Endothelial cell of umbilical vein (primary cell): ENCODE results near the gene RIPOR3. TPM values are rescaled to one million over a fixed set of nuclear protein-coding genes. Genes with fewer than 3 reads are reported as not detected.

Experiments
- BruUV-seq: library from RNA; stranded (reverse); fragments of 400-500 nt; replicated peaks from 2 replicates; lab custom pipeline; 2021; lab: Mats Ljungman, UMichigan
- CTCF ChIA-PET: fragments of 300-600, 350-600 bp; sonication (Branson Sonifier 250); formaldehyde crosslinking; loops from one replicate; lab custom pipeline; 2021; ENCODE audit warnings: antibody characterized with exemption, inconsistent platforms; lab: Charles Lee
- POLR2A ChIA-PET: fragments of 300-600, 350-600 bp; sonication (Branson Sonifier 250); formaldehyde crosslinking; loops from one replicate; lab custom pipeline; 2021; ENCODE audit warnings: antibody characterized with exemption, inconsistent platforms; lab: Charles Lee
- DNase-seq: peaks from one replicate; pipeline ENCODE4 v3.0.0-alpha.2; 2011; ENCODE audit warnings: low read depth, low spot score
- FAIRE-seq: peaks from 2 replicates; lab custom pipeline; 2011; peaks lifted over from hg19 to GRCh38; lab: Jason Lieb, UNC
- H2AFZ ChIP-seq: 2 replicates; pipeline ENCODE4 v1.6.0; 2012; ENCODE audit warnings: low read depth, low read length, control low read depth, inconsistent platforms
- H3K27ac ChIP-seq: 2 replicates; pipeline ENCODE4 v1.5.1; 2011; ENCODE audit warnings: low read depth, mild to moderate bottlenecking, control low read depth, low read length, moderate library complexity; ENCODE audit not compliant: insufficient read depth
- H3K27me3 ChIP-seq, 2 experiments: 2 replicates each; pipeline versions ENCODE4 v1.6.0 to v1.6.1; 2011; ENCODE audit warnings: low read length in 2 of 2, mixed read lengths in 1 of 2; ENCODE audit not compliant: control insufficient read depth in 2 of 2, insufficient read depth in 2 of 2
- H3K36me3 ChIP-seq, 2 experiments: 2 replicates in 1 of 2; 3 replicates in 1 of 2; pipeline ENCODE4 v1.5.1; 2011; ENCODE audit warnings: low read length in 2 of 2, mild to moderate bottlenecking in 1 of 2, moderate library complexity in 1 of 2; ENCODE audit not compliant: control insufficient read depth in 2 of 2, insufficient read depth in 2 of 2; ENCODE audit errors: extremely low read depth in 1 of 2
- H3K4me1 ChIP-seq: 3 replicates; pipeline ENCODE4 v1.5.1; 2011; ENCODE audit warnings: mild to moderate bottlenecking, low read length; ENCODE audit not compliant: control insufficient read depth, insufficient read depth; ENCODE audit errors: extremely low read depth
- H3K4me2 ChIP-seq: 2 replicates; pipeline ENCODE4 v1.6.1; 2011; ENCODE audit warnings: low read length, control low read depth, mixed read lengths; ENCODE audit not compliant: insufficient read depth
- H3K4me3 ChIP-seq, 3 experiments: fragments of 200-600 bp in 1 of 3; sonication (generic), shearing (Covaris generic) in 1 of 3; replicated peaks in 1 of 3; 2 replicates each; pipeline ENCODE4 v1.5.1; 2011 to 2016; ENCODE audit warnings: control low read depth in 3 of 3, low read length in 3 of 3, mild to moderate bottlenecking in 2 of 3, inconsistent platforms in 1 of 3, low read depth in 1 of 3, moderate library complexity in 1 of 3; ENCODE audit not compliant: insufficient read depth in 1 of 3
- H3K79me2 ChIP-seq: 2 replicates; pipeline ENCODE4 v1.6.0; 2012; ENCODE audit warnings: low read length, inconsistent platforms; ENCODE audit not compliant: control insufficient read depth, insufficient read depth
- H3K9ac ChIP-seq: replicated peaks from 2 replicates; pipeline ENCODE3; 2011; ENCODE audit warnings: low read length, control low read depth; ENCODE audit not compliant: insufficient read depth; ENCODE audit errors: extremely low read depth
- H3K9me1 ChIP-seq: replicated peaks from 3 replicates; pipeline ENCODE4 v1.6.0; 2011; ENCODE audit warnings: mild to moderate bottlenecking, low read length; ENCODE audit not compliant: control insufficient read depth, insufficient read depth; ENCODE audit errors: extremely low read depth
- H3K9me3 ChIP-seq: replicated peaks from 2 replicates; pipeline ENCODE4 v1.5.1; 2012; ENCODE audit warnings: low read length, inconsistent platforms; ENCODE audit not compliant: control insufficient read depth, insufficient read depth
- H4K20me1 ChIP-seq: replicated peaks from 2 replicates; pipeline ENCODE3; 2011; ENCODE audit warnings: mild to moderate bottlenecking, low read length; ENCODE audit not compliant: control insufficient read depth, insufficient read depth; ENCODE audit errors: extremely low read depth
- CTCF ChIP-seq, 2 donors: IDR thresholded peaks; 1 replicate in 1 of 2; 2 replicates in 1 of 2; pipeline ENCODE4 v1.5.1; 2011; ENCODE audit warnings: low read length in 2 of 2, mild to moderate bottlenecking in 2 of 2, moderate library complexity in 2 of 2, control low read depth in 1 of 2, inconsistent platforms in 1 of 2, low read depth in 1 of 2; ENCODE audit not compliant: insufficient read depth in 1 of 2; ENCODE audit errors: extremely low read depth in 1 of 2
- EZH2 ChIP-seq: IDR thresholded peaks from 2 replicates; pipeline ENCODE4 v1.6.1; 2012; ENCODE audit warnings: borderline replicate concordance, low read depth, mild to moderate bottlenecking, moderate library complexity, low read length, inconsistent platforms; ENCODE audit not compliant: severe bottlenecking
- FOS ChIP-seq: IDR thresholded peaks from 2 replicates; pipeline ENCODE4 v1.6.1; 2011; ENCODE audit warnings: mild to moderate bottlenecking, low read length, moderate library complexity, borderline replicate concordance; ENCODE audit not compliant: insufficient read depth
- GATA2 ChIP-seq: IDR thresholded peaks from 2 replicates; pipeline ENCODE4 v1.7.0; 2011; ENCODE audit warnings: low read depth, mild to moderate bottlenecking, moderate library complexity, mixed read lengths, low read length; ENCODE audit not compliant: insufficient read length, insufficient read depth
- JUN ChIP-seq: IDR thresholded peaks from 2 replicates; pipeline ENCODE4 v1.6.1; 2011; ENCODE audit warnings: borderline replicate concordance, low read depth; ENCODE audit not compliant: insufficient read length, insufficient read depth
- MAX ChIP-seq: IDR thresholded peaks from 2 replicates; pipeline ENCODE4 v1.6.1; 2011; ENCODE audit not compliant: insufficient read depth, insufficient read length
- POLR2AphosphoS5 ChIP-seq: IDR thresholded peaks from 2 replicates; pipeline ENCODE4 v1.6.1; 2012; ENCODE audit warnings: low read depth, mild to moderate bottlenecking, control low read depth, low read length, moderate library complexity; ENCODE audit not compliant: insufficient read depth
- dilution Hi-C: fragments of 300-500 bp; cut with MboI; formaldehyde crosslinking; loops from one replicate; pipeline ENCODE4 v1.15.0; 2019; ENCODE audit warnings: low sequenced_read_pairs; ENCODE audit not compliant: extremely low pct_ligation_motif_present
- intact Hi-C: fragments of 100-400 bp; cut with micrococcal nuclease; formaldehyde crosslinking; loops from one replicate; pipeline ENCODE4 v1.10.0; 2022
- polyA plus RNA-seq, 4 experiments: library from polyadenylated mRNA; depleted of rRNA in 3 of 4; stranded (reverse) in 3 of 4; unstranded in 1 of 4; fragments of >200 nt; gene quantifications; 2 replicates each; pipeline versions ENCODE4 v1.2.1 to v1.2.3, GENCODE V29; 2011 to 2012; ENCODE audit warnings: missing spikeins in 1 of 4
- total RNA-seq: library from RNA; stranded (reverse); gene quantifications from 2 replicates; pipeline ENCODE4 v1.2.3, GENCODE V29; 2021

RIPOR3 gene
- total and polyA plus RNA-seq, 2 donors (not counting 3 experiments of a cell fraction or from before 2014, with no cell fraction given) = not detected

GRCh38 chr20:50591233-50591852, 100.0 kb downstream of the RIPOR3 start:
- BruUV-seq = no TSS peak
- no peaks in the 10 kb centered on the region for H3K9me1 ChIP-seq
- H3K4me3 ChIP-seq = no peak overlapping the region
- no peak overlapping the region for H3K27ac ChIP-seq
- dilution Hi-C loops (no loop called here), intact Hi-C loops (loop anchor here (10.0 kb wide), 1 partner anchor 153 kb away; no protein-coding TSS in a partner anchor)
- POLR2A ChIA-PET = no interaction called here
- H3K4me1 ChIP-seq = peaks cover 10% of the 10 kb centered on the region
- H3K4me2 ChIP-seq = no peak overlapping the region
- FAIRE-seq = no peak
- no peak overlapping the region for H2AFZ ChIP-seq
- no peaks in the 10 kb centered on the region for H4K20me1 ChIP-seq
- no peaks in the 10 kb centered on the region for H3K9me3 ChIP-seq
- CTCF ChIA-PET = interaction anchor here (1.5 to 2.5 kb wide), 5 partner anchors 10 to 412 kb away, joined by 4 to 19 read pairs (median 6); no protein-coding TSS in a partner anchor
- DNase-seq = no peak
- peaks cover 0 to 2% of the 10 kb centered on the region in 2 experiments for H3K27me3 ChIP-seq
- TF ChIP-seq CTCF (IDR thresholded peaks at IDR 0.05; ENCODE audit: extremely low read depth in 1 of 2, insufficient read depth in 1 of 2, low read depth in 1 of 2, low read length in 2 of 2) = no peak
- TF ChIP-seq POLR2AphosphoS5 = no peak
- no peak for TF ChIP-seq MAX
- TF ChIP-seq JUN = no peak
- no peak for TF ChIP-seq FOS
- TF ChIP-seq EZH2 = no peak
- TF ChIP-seq GATA2 = no peak
- H3K9ac ChIP-seq = no peak overlapping the region
- H3K36me3 ChIP-seq = peaks cover 0 to 18% of the 10 kb centered on the region in 2 experiments
- no peaks in the 10 kb centered on the region for H3K79me2 ChIP-seq
